T-helper 22 cell (primary cell): ENCODE results near the gene NPB.

Source experiments
- DNase-seq: peaks from one replicate; pipeline ENCODE4 v3.0.0-alpha.2; 2020; ENCODE audit warnings: low read depth

The NPB gene

GRCh38 chr17:81899514-81900166, 2.4 kb upstream of the NPB start:
- no peak for DNase-seq

- no peak for DNase-seq
Measured at GRCh38 chr17:81900181-81900820, 1.7 kb upstream of the NPB start.

GRCh38 chr17:81901167-81902022, 643 bp upstream of the NPB start:
- DNase-seq = no peak

- DNase-seq = no peak
Measured at GRCh38 chr17:81902653-81903414, 796 bp downstream of the NPB start.

- no peak for DNase-seq
Measured at GRCh38 chr17:81903415-81903831, 1.4 kb downstream of the NPB start.

- no peak for DNase-seq
Measured at GRCh38 chr17:81903896-81904599, 2.0 kb downstream of the NPB start.

- DNase-seq = no peak
Measured at GRCh38 chr17:81904600-81905423, 2.8 kb downstream of the NPB start.

GRCh38 chr17:81905424-81905875, 3.4 kb downstream of the NPB start:
- DNase-seq = no peak

- no peak for DNase-seq
Measured at GRCh38 chr17:81905993-81906392, 4.0 kb downstream of the NPB start.

GRCh38 chr17:81906476-81907218, 4.6 kb downstream of the NPB start:
- no peak for DNase-seq

- no peak for DNase-seq
Measured at GRCh38 chr17:81907219-81908145, 5.4 kb downstream of the NPB start.

- no peak for DNase-seq
Measured at GRCh38 chr17:81908793-81909192, 6.8 kb downstream of the NPB start.

GRCh38 chr17:81909231-81909630, 7.2 kb downstream of the NPB start:
- DNase-seq = no peak

- no peak for DNase-seq
Measured at GRCh38 chr17:81909966-81910839, 8.2 kb downstream of the NPB start.

GRCh38 chr17:81910840-81911276, 8.8 kb downstream of the NPB start:
- no peak for DNase-seq

- peak; percentile 89 for DNase-seq
Measured at GRCh38 chr17:81911277-81911961, 9.4 kb downstream of the NPB start, which contains the start of gene PCYT2. PCYT2 (minus strand) TSS chr17:81911399; CDS start chr17:81911355, 44 bp downstream.

GRCh38 chr17:81911969-81912368, 9.9 kb downstream of the NPB start:
- DNase-seq = no peak
